Activated CD4-positive, alpha-beta memory T cell treated with anti-CD3 and anti-CD28 coated beads, Interleukin-2, amount 10 ng/mL, durations not matched to agents 7 days and 5 days (primary cell): ENCODE data around the gene TMEM91. TPM values are rescaled to one million over a fixed set of nuclear protein-coding genes. Genes with fewer than 3 reads are reported as not detected.

Experiments used
- CTCF ChIA-PET: fragments of 350-600 bp; sonication (Branson Sonifier 250); formaldehyde crosslinking; loops from one replicate; lab custom pipeline; 2021; ENCODE audit warnings: antibody characterized with exemption, inconsistent platforms; lab: Charles Lee
- POLR2A ChIA-PET: fragments of 350-600 bp; sonication (Branson Sonifier 250); formaldehyde crosslinking; loops from one replicate; lab custom pipeline; 2021; ENCODE audit warnings: antibody characterized with exemption; lab: Charles Lee
- DNase-seq: peaks from one replicate; pipeline ENCODE4 v3.0.0-alpha.2; 2020
- H3K27ac Mint-ChIP-seq: one replicate; pipeline ENCODE4 v1.8.0; 2021; ENCODE audit warnings: mild to moderate bottlenecking, mixed read lengths
- H3K27me3 Mint-ChIP-seq: one replicate; pipeline ENCODE4 v1.8.0; 2021; ENCODE audit warnings: mixed read lengths
- H3K36me3 Mint-ChIP-seq: one replicate; pipeline ENCODE4 v1.8.0; 2021; ENCODE audit warnings: low read depth, mixed read lengths
- H3K4me1 Mint-ChIP-seq: one replicate; pipeline ENCODE4 v1.8.0; 2021; ENCODE audit warnings: mixed read lengths
- H3K4me3 Mint-ChIP-seq: one replicate; pipeline ENCODE4 v1.8.0; 2021; ENCODE audit warnings: mild to moderate bottlenecking, mixed read lengths
- H3K9me3 Mint-ChIP-seq: one replicate; pipeline ENCODE4 v1.8.0; 2021; ENCODE audit warnings: mixed read lengths
- total RNA-seq, 2 experiments: library from RNA; stranded (reverse); gene quantifications; one replicate each; pipeline ENCODE4 v1.2.3, GENCODE V29; 2021

Gene TMEM91
- total RNA-seq, 2 experiments from 2014 or later, result 8.0 to 9.6 TPM

DNA sequence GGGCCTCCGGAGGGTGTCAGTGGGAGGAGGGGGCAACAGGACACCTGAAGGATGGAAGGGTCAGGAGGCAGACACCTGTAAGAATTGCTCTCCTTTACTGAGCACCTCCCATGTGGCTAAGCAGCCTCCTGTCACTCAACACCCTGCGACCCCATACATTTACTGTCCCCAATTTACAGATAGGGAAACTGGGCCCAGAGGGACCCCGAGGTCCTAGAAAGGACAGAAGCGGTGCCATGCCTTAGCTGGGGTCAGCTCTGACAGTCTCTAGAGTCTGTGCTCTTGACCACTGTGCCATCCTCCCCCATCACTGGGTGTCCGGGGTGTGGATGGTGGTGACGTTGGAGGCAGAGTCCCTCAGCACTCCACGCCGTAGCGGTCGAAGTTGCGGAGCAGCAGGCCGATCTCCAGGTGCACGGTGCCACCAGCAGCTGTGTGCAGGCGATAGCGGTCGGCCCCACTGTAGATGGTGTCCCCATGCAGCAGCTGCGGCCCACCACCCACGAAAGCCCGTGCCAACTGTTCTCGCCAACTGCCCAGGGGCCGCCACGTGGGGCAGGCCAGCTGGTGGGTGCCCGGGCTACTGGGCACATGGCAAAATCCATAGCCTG lies 21.9 kb upstream of the TMEM91 start:
- Mint-ChIP-seq H3K4me1 (peaks cover 56% of the 10 kb centered on the region), H3K9me3 (no peaks in the 10 kb centered on the region), H3K27me3 (no peaks in the 10 kb centered on the region), H3K4me3 (peak overlapping the region; percentile 97), H3K36me3 (peaks cover 33% of the 10 kb centered on the region), H3K27ac (peak overlapping the region; percentile 84)
- POLR2A ChIA-PET, result interaction anchor here (1.6 to 11.5 kb wide), 4 partner anchors 10 to 91 kb away, joined by 11 to 173 read pairs (median 51); partner anchors contain the start of genes B9D2 and CCDC97
- CTCF ChIA-PET, result interaction anchor here (1.4 to 6.9 kb wide), 2 partner anchors 10 to 32 kb away, joined by 4 to 81 read pairs; partner anchors contain the start of gene B9D2
- no peak for DNase-seq

DNA sequence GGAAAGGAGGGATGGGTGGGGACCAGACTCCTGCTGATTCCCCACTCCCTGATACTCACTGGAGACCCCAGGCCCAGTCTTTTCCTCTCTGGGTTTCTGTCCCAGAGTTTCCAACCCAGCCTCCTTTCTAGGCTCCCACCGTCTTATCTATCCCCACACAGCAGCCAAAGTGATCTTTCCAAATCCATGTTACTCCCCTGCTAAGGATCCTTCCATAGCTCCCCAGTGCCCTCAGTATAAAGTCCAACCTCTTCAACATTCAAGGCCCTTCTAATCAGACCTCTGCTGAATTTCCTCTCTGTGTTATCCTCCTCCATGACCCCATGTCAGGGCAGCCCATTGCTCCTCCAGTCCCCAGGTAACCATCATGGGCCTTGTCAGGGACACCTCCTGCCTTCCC lies 21.3 kb upstream of the TMEM91 start:
- ChIA-PET CTCF (interaction anchor here (1.0 to 6.9 kb wide), 4 partner anchors 10 to 92 kb away, joined by 4 to 81 read pairs (median 8); partner anchors contain the start of gene B9D2), POLR2A (interaction anchor here (0.5 to 11.5 kb wide), 6 partner anchors 9 to 211 kb away, joined by 3 to 173 read pairs (median 16); partner anchors contain the start of genes B9D2 and CCDC97)
- Mint-ChIP-seq H3K4me1 (peaks cover 54% of the 10 kb centered on the region), H3K4me3 (peak overlapping the region; percentile 28), H3K9me3 (no peaks in the 10 kb centered on the region), H3K36me3 (peaks cover 31% of the 10 kb centered on the region), H3K27me3 (no peaks in the 10 kb centered on the region), H3K27ac (peak overlapping the region; percentile 84)
- no peak for DNase-seq

DNA sequence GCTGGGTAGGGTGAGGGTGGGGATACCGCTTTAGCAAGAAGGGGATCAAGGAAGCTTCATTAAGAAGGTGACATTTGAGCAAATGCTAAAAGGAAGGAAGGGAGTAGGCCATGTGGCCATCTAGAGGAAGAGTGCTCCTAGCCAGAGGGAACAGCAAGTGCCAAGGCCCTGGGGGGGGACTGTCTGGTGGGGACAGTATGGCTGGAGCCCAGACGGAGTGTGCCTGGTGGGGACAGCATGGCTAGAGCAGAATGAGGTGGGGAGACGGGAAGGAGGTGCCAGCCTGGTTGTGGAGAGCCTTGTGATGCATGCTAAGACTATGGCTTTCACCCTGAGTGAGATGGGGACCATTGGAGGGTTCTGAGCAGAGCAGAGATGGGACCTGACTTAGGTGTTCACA lies 20.5 kb upstream of the TMEM91 start:
- no peaks in the 10 kb centered on the region for H3K27me3 Mint-ChIP-seq
- H3K4me3 Mint-ChIP-seq, result no peak overlapping the region
- no peaks in the 10 kb centered on the region for H3K9me3 Mint-ChIP-seq
- peaks cover 26% of the 10 kb centered on the region for H3K36me3 Mint-ChIP-seq
- H3K27ac Mint-ChIP-seq, result peak overlapping the region; percentile 84
- POLR2A ChIA-PET, result interaction anchor here (0.7 to 11.5 kb wide), 6 partner anchors 9 to 97 kb away, joined by 3 to 173 read pairs (median 16); partner anchors contain the start of genes B9D2 and CCDC97
- CTCF ChIA-PET, result interaction anchor here (1.0 to 6.9 kb wide), 5 partner anchors 9 to 93 kb away, joined by 3 to 81 read pairs (median 4); partner anchors contain the start of gene B9D2
- H3K4me1 Mint-ChIP-seq, result peaks cover 54% of the 10 kb centered on the region
- no peak for DNase-seq

DNA sequence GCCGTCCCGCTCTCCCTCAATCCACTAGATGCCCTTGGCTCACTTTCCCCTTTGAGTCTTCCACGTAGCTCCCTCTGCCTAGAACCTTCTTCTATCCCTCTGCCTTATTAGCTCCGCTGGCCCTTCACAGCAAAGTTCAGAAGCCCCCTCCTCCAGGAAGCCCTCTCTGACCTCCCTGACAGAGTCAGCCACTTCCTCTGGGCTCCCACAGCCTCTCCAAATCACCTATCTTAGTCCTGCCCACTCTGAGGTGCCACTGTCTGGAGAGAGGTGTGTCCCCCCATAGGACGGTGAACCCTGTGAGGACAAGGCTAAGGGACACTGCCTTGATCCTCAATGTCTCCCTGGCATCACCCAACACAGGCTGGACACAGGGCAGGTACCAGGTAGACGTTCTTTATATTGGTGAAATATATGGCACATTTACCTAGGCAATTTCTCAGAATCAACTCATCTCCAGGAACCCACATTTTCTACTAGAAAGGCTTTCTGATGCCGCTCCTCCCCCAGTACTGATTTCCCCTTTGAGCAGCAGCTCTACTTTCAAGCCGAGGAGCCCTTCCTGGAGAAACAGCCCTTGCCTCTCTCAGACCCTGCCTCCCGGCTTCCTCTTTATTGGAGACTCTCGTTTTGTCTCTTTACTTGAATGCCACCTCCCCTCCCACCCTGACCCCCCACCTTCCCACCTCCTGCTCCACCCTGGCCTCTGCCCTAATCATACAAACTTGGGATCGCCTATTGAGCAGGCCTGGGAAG lies 19.2 kb upstream of the TMEM91 start:
- CTCF ChIA-PET, result interaction anchor here (1.2 to 6.9 kb wide), 4 partner anchors 8 to 94 kb away, joined by 3 to 81 read pairs (median 8); partner anchors contain the start of gene B9D2
- Mint-ChIP-seq H3K9me3 (no peaks in the 10 kb centered on the region), H3K4me1 (peaks cover 51% of the 10 kb centered on the region), H3K27me3 (no peaks in the 10 kb centered on the region), H3K4me3 (peak overlapping the region; percentile 16), H3K36me3 (peaks cover 16% of the 10 kb centered on the region), H3K27ac (peak overlapping the region; percentile 84)
- POLR2A ChIA-PET, result interaction anchor here (0.5 to 11.5 kb wide), 6 partner anchors 9 to 188 kb away, joined by 3 to 173 read pairs (median 8); partner anchors contain the start of genes CCDC97 and TMEM91
- no peak for DNase-seq

DNA sequence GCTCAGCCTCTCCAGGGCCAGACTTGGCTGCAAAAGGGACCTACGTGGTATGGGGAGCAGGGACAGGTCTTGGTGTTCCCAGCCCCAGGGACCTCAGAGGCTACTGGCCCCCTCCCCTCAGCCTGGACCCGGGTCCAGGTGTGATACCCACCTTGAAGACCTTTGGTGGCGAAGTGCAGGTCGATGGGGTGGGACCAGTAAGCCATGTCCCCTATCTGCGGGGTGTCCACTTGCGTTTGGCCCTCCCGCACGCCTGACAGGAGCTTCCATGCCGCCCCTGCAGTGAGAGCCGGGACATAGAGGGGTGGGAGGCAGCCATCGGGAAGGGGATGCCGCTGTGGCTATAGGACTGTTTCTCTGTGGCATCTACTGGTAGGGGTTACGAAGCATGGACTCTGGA lies 18.6 kb upstream of the TMEM91 start:
- POLR2A ChIA-PET, result interaction anchor here (0.5 to 11.5 kb wide), 5 partner anchors 9 to 189 kb away, joined by 3 to 173 read pairs (median 11); partner anchors contain the start of gene CCDC97
- Mint-ChIP-seq H3K27ac (peak overlapping the region; percentile 84), H3K9me3 (no peaks in the 10 kb centered on the region), H3K4me1 (peaks cover 56% of the 10 kb centered on the region), H3K36me3 (peaks cover 13% of the 10 kb centered on the region), H3K27me3 (no peaks in the 10 kb centered on the region), H3K4me3 (no peak overlapping the region)
- no peak for DNase-seq
- CTCF ChIA-PET, result interaction anchor here (1.2 to 6.9 kb wide), 3 partner anchors 7 to 49 kb away, joined by 3 to 81 read pairs (median 4); partner anchors contain the start of gene B9D2

DNA sequence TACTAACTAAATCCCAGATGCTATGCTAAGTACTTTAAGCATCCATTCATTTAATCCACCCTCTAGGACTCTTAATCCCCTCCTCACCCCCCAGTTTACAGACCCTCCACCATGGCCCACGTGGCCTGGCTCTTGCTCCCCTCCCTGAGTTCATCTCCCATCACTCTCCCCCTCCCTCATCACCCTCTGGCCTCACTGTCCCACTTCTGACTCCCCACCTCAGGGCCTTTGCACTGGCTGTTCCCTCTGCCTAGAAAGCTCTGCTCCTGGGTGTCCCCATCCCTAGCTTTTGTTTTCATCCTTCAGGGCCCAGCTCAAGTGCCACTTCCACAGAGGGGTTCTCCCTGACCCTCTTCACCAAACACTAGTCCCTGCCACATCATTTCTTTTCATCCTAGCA lies 16.6 kb upstream of the TMEM91 start:
- no peak overlapping the region for H3K4me3 Mint-ChIP-seq
- H3K27me3 Mint-ChIP-seq, result no peaks in the 10 kb centered on the region
- peak overlapping the region; percentile 47 for H3K27ac Mint-ChIP-seq
- CTCF ChIA-PET, result interaction anchor here (1.1 kb wide), 1 partner anchor 30 kb away, joined by 4 read pairs; no protein-coding TSS in a partner anchor
- H3K4me1 Mint-ChIP-seq, result peaks cover 63% of the 10 kb centered on the region
- H3K36me3 Mint-ChIP-seq, result peaks cover 12% of the 10 kb centered on the region
- no peak for DNase-seq
- POLR2A ChIA-PET, result no interaction called here
- no peaks in the 10 kb centered on the region for H3K9me3 Mint-ChIP-seq

DNA sequence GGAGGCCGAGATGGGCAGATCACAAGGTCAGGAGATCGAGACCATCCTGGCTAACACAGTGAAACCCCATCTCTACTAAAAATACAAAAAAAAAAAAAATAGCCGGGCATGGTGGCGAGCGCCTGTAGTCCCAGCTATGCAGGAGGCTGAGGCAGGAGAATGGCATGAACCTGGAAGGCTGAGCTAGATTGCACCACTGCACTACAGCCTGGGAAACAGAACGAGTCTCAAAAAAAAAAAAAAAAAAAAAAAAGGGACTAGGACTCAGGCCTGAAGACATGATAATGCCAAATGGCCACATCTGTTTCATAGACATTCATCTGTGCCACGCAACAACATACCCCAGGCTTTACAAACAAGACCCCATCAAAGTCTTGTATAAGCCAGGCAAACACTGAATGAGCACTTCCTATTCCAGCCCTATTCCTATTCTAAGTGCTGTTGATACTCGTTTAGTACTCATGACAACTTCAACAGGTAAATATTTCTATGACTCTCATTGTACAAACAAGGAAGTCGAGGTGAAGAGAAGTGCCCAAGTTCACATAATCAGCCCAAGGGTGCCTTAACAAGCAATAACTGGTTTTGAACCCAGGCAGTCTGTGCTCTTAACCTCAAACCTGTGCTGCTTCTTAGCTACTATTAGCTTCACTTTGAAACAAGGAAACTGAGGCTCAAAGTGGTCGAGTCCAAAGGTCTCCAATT lies 14.0 kb upstream of the TMEM91 start:
- Mint-ChIP-seq H3K27ac (peak overlapping the region; percentile 93), H3K4me3 (peak overlapping the region; percentile 87), H3K36me3 (peaks cover 10% of the 10 kb centered on the region), H3K9me3 (no peaks in the 10 kb centered on the region), H3K27me3 (no peaks in the 10 kb centered on the region), H3K4me1 (peaks cover 50% of the 10 kb centered on the region)
- ChIA-PET POLR2A (interaction anchor here (1.4 to 4.0 kb wide), 2 partner anchors 9 to 15 kb away, joined by 3 to 82 read pairs; partner anchors contain the start of gene TGFB1), CTCF (interaction anchor here (0.6 to 7.5 kb wide), 3 partner anchors 8 to 158 kb away, joined by 3 to 81 read pairs (median 6); partner anchors contain the start of gene TGFB1)
- no peak for DNase-seq

DNA sequence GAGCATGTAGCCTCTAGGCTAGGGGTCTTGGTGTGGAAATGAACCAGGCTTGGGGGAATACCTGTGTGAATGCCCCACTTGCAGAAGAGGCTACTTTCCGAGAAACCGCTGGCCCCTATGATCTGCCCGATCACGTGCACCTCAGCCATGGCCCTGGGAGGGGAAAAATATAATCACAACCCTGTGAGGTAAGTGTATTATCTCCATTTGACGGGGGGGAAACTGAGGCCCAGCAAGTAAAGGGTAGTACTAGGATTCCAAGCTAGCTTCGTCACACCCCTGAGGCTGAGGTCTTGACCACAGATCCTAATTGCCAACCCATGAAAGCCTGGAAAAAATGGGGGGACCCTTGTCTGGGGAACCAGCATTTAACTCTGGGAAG lies 13.0 kb upstream of the TMEM91 start:
- Mint-ChIP-seq H3K27ac (peak overlapping the region; percentile 93), H3K9me3 (no peaks in the 10 kb centered on the region), H3K4me3 (peak overlapping the region; percentile 87), H3K4me1 (peaks cover 43% of the 10 kb centered on the region), H3K27me3 (no peaks in the 10 kb centered on the region), H3K36me3 (peaks cover 10% of the 10 kb centered on the region)
- DNase-seq, result no peak
- POLR2A ChIA-PET, result interaction anchor here (0.9 to 4.0 kb wide), 15 partner anchors 10 to 522 kb away, joined by 3 to 82 read pairs (median 4); partner anchors contain the start of genes BCKDHA, DMAC2, EXOSC5 and HNRNPUL1
- CTCF ChIA-PET, result interaction anchor here (0.6 to 7.5 kb wide), 12 partner anchors 9 to 207 kb away, joined by 4 to 81 read pairs (median 6); partner anchors contain the start of genes DMAC2, HNRNPUL1 and TGFB1

DNA sequence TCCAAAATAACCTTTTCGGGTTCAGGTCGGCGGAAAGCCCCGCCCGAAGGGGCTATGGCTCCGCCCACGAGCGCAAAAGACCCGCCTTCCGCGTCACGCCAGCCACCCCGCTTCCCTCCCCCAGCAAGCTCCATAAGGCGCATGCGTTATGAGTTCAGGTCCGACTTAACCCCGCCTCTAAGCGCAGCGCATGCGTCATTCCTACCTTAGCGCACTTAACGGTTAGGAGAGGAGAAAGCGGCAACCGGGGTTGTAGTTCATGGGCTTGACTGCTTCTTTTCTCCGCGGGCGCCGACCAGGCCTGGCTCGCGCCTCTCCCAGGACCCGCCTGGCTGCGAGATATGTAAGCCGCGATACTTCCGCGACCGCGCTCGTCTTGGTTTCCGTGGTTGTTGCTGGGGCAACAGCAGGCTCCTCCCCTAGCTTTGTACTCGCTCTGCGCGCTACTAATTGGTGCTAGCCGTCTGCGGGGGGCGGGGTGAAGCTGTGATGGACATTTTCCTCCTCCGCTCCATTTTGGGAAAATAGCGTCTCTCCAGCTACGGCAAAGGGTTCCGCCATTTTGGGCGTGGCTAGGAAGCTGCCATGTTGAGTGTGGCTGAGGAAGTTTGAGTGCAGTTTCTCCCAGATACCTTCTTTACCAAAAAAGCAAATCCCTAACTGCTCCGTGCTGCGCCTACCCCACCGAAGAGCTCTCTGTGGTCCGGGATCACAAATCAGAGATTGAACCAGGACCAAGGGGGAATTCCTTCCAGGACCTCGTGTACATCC lies 12.4 kb upstream of the TMEM91 start, which contains the start of gene B9D2:
B9D2 (minus strand) TSS at position 397 of the 771 bp plus-strand sequence. CDS start 630 bp downstream, outside the sequence.
- DNase-seq, result peak; percentile 98
- ChIA-PET CTCF (interaction anchor here (0.6 to 7.5 kb wide), 17 partner anchors 10 to 944 kb away, joined by 3 to 81 read pairs (median 5); partner anchors contain the start of genes DMAC2, HNRNPUL1 and TGFB1), POLR2A (interaction anchor here (0.9 to 4.0 kb wide), 15 partner anchors 9 to 522 kb away, joined by 3 to 82 read pairs (median 4); partner anchors contain the start of genes BCKDHA, DMAC2, EXOSC5 and HNRNPUL1)
- Mint-ChIP-seq H3K36me3 (peaks cover 10% of the 10 kb centered on the region), H3K27ac (peak within 1 kb of the TSS; percentile 93), H3K27me3 (no peaks in the 10 kb centered on the region), H3K4me3 (peak within 1 kb of the TSS; percentile 87), H3K9me3 (no peaks in the 10 kb centered on the region), H3K4me1 (peaks cover 40% of the 10 kb centered on the region)

DNA sequence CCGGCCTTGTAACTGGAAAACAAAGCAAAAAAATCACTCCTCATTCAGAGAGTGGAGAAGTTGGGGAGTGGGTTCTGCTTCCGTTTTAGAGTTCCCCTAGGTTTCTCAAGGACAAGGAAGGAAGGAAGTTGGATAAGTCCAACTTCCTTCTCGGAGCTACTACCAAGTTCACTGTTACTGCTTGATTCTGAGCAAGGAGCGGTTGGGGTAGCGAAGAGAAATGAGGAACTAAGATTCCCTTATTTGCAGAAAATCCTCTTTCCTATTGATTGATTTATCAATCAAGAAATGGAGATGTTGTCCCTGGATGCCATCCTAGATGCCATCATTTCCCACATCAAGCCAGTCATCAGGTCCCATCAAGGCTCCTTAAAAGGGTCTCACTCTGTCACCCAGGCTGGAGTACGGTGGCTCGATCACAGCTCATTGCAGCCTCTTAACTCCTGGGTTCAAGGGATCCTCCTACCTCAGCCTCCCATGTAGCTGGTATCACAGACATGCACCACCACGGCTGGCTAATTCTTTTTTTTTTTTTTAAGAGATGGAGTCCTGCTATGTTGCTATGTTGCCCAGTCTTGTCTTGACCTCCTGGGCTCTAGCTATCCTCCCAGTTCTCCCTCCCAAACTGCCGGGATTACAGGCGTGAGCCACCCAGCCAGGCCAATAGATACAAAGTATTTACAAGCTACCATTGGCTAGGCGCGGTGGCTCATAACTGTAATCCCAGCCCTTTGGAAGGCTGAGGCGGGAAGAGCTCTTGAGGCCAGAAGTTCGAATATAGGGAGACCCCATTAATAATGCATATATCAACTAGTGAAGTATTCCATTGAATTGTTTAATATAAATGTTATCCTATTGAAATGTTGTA lies 11.6 kb upstream of the TMEM91 start:
- peak overlapping the region; percentile 93 for H3K27ac Mint-ChIP-seq
- DNase-seq, result no peak
- H3K4me3 Mint-ChIP-seq, result peak overlapping the region; percentile 87
- H3K27me3 Mint-ChIP-seq, result no peaks in the 10 kb centered on the region
- H3K9me3 Mint-ChIP-seq, result no peaks in the 10 kb centered on the region
- ChIA-PET POLR2A (interaction anchor here (0.9 to 4.0 kb wide), 16 partner anchors 11 to 521 kb away, joined by 3 to 82 read pairs (median 4); partner anchors contain the start of genes BCKDHA, DMAC2, EXOSC5 and HNRNPUL1), CTCF (interaction anchor here (0.8 to 7.5 kb wide), 17 partner anchors 11 to 566 kb away, joined by 3 to 81 read pairs (median 5); partner anchors contain the start of genes B3GNT8, DMAC2, EGLN2 and EXOSC5)
- peaks cover 9% of the 10 kb centered on the region for H3K36me3 Mint-ChIP-seq
- peaks cover 40% of the 10 kb centered on the region for H3K4me1 Mint-ChIP-seq
